Measurements from ENCODE around the gene NCAM1.
A peak's percentile ranks its signal among the peaks of the same experiment; 100 is the strongest.
"Not testable (repeated sequence)": the region's sequence is repeated elsewhere in the genome, so short reads cannot be mapped to it uniquely, and the experiment has no call there.

Gene NCAM1

GRCh38 chr11:112961146-112961668 lies at the start of gene NCAM1:
Gene NCAM1 (plus strand): TSS chr11:112961420.
- peaks cover 20% of the 10 kb centered on the region for H3K4me1 Mint-ChIP-seq
- no peaks in the 10 kb centered on the region for H3K36me3 Mint-ChIP-seq
- DNase-seq (ENCODE audit: low spot score in 2 of 2): peak; percentile 5 to 51
- H3K27ac Mint-ChIP-seq: peak within 1 kb of the TSS; percentile 50
- ATAC-seq: peak; percentile 55
- H3K9me3 Mint-ChIP-seq: no peaks in the 10 kb centered on the region
- H3K4me3 Mint-ChIP-seq: peak within 1 kb of the TSS; percentile 79

GRCh38 chr11:112922606-112923005 lies 38.6 kb upstream of the NCAM1 start:
- H3K4me1 Mint-ChIP-seq: no peaks in the 10 kb centered on the region
- H3K27ac Mint-ChIP-seq: no peak overlapping the region
- no peak for DNase-seq (ENCODE audit: low spot score in 2 of 2)
- H3K4me3 Mint-ChIP-seq: no peak overlapping the region
- no peaks in the 10 kb centered on the region for H3K9me3 Mint-ChIP-seq
- no peak for ATAC-seq
- no peaks in the 10 kb centered on the region for H3K36me3 Mint-ChIP-seq

GRCh38 chr11:112924836-112925235 lies 36.4 kb upstream of the NCAM1 start:
- not testable (repeated sequence) for H3K9me3 Mint-ChIP-seq; H3K27ac Mint-ChIP-seq; DNase-seq (ENCODE audit: low spot score in 2 of 2); H3K4me3 Mint-ChIP-seq; H3K4me1 Mint-ChIP-seq; ATAC-seq; H3K36me3 Mint-ChIP-seq

GRCh38 chr11:112925516-112926310 lies 35.5 kb upstream of the NCAM1 start:
- Mint-ChIP-seq H3K9me3 (no peaks in the 10 kb centered on the region), H3K4me1 (no peaks in the 10 kb centered on the region), H3K4me3 (no peak overlapping the region), H3K27ac (no peak overlapping the region), H3K36me3 (no peaks in the 10 kb centered on the region)
- no peak for ATAC-seq
- no peak for DNase-seq (ENCODE audit: low spot score in 2 of 2)

- no peaks in the 10 kb centered on the region for H3K4me1 Mint-ChIP-seq
- H3K36me3 Mint-ChIP-seq: no peaks in the 10 kb centered on the region
- DNase-seq (ENCODE audit: low spot score in 2 of 2): no peak
- H3K27ac Mint-ChIP-seq: no peak overlapping the region
- no peak for ATAC-seq
- no peaks in the 10 kb centered on the region for H3K9me3 Mint-ChIP-seq
- H3K4me3 Mint-ChIP-seq: no peak overlapping the region
These were observed 33.1 kb upstream of the NCAM1 start for GRCh38 chr11:112928136-112928535.

- no peaks in the 10 kb centered on the region for H3K9me3 Mint-ChIP-seq
- no peak overlapping the region for H3K27ac Mint-ChIP-seq
- no peaks in the 10 kb centered on the region for H3K36me3 Mint-ChIP-seq
- no peak overlapping the region for H3K4me3 Mint-ChIP-seq
- H3K4me1 Mint-ChIP-seq: no peaks in the 10 kb centered on the region
- ATAC-seq (no peak), DNase-seq (ENCODE audit: low spot score in 2 of 2) (no peak)
These were observed 31.8 kb upstream of the NCAM1 start for GRCh38 chr11:112929432-112929831.

GRCh38 chr11:112931703-112932102 lies 29.5 kb upstream of the NCAM1 start:
- no peaks in the 10 kb centered on the region for H3K9me3 Mint-ChIP-seq
- no peak overlapping the region for H3K27ac Mint-ChIP-seq
- ATAC-seq: no peak
- no peak overlapping the region for H3K4me3 Mint-ChIP-seq
- no peaks in the 10 kb centered on the region for H3K36me3 Mint-ChIP-seq
- no peak for DNase-seq (ENCODE audit: low spot score in 2 of 2)
- no peaks in the 10 kb centered on the region for H3K4me1 Mint-ChIP-seq

GRCh38 chr11:112932593-112932992 lies 28.6 kb upstream of the NCAM1 start:
- ATAC-seq: no peak
- no peak for DNase-seq (ENCODE audit: low spot score in 2 of 2)
- H3K27ac Mint-ChIP-seq: no peak overlapping the region
- H3K4me1 Mint-ChIP-seq: no peaks in the 10 kb centered on the region
- H3K9me3 Mint-ChIP-seq: no peaks in the 10 kb centered on the region
- H3K4me3 Mint-ChIP-seq: no peak overlapping the region
- no peaks in the 10 kb centered on the region for H3K36me3 Mint-ChIP-seq

- Mint-ChIP-seq H3K36me3 (no peaks in the 10 kb centered on the region), H3K4me3 (no peak overlapping the region), H3K9me3 (no peaks in the 10 kb centered on the region), H3K4me1 (no peaks in the 10 kb centered on the region), H3K27ac (no peak overlapping the region)
- no peak for DNase-seq (ENCODE audit: low spot score in 2 of 2)
- ATAC-seq: no peak
These were observed 27.2 kb upstream of the NCAM1 start for GRCh38 chr11:112933970-112934369.

GRCh38 chr11:112941104-112941503 lies 20.1 kb upstream of the NCAM1 start:
- DNase-seq (ENCODE audit: low spot score in 2 of 2) (no peak), ATAC-seq (no peak)
- Mint-ChIP-seq H3K36me3 (no peaks in the 10 kb centered on the region), H3K9me3 (no peaks in the 10 kb centered on the region), H3K4me1 (no peaks in the 10 kb centered on the region), H3K27ac (no peak overlapping the region), H3K4me3 (no peak overlapping the region)

- ATAC-seq (no peak), DNase-seq (ENCODE audit: low spot score in 2 of 2) (no peak)
- H3K4me1 Mint-ChIP-seq: no peaks in the 10 kb centered on the region
- no peak overlapping the region for H3K27ac Mint-ChIP-seq
- H3K4me3 Mint-ChIP-seq: no peak overlapping the region
- no peaks in the 10 kb centered on the region for H3K36me3 Mint-ChIP-seq
- no peaks in the 10 kb centered on the region for H3K9me3 Mint-ChIP-seq
These were observed 18.1 kb upstream of the NCAM1 start for GRCh38 chr11:112942966-112943643.

GRCh38 chr11:112946866-112947265 lies 14.4 kb upstream of the NCAM1 start:
- H3K9me3 Mint-ChIP-seq: no peaks in the 10 kb centered on the region
- DNase-seq (ENCODE audit: low spot score in 2 of 2) (no peak), ATAC-seq (no peak)
- H3K27ac Mint-ChIP-seq: no peak overlapping the region
- no peak overlapping the region for H3K4me3 Mint-ChIP-seq
- no peaks in the 10 kb centered on the region for H3K36me3 Mint-ChIP-seq
- no peaks in the 10 kb centered on the region for H3K4me1 Mint-ChIP-seq

GRCh38 chr11:112949781-112950575 lies 11.2 kb upstream of the NCAM1 start:
- Mint-ChIP-seq H3K4me3 (no peak overlapping the region), H3K36me3 (no peaks in the 10 kb centered on the region), H3K27ac (no peak overlapping the region), H3K4me1 (no peaks in the 10 kb centered on the region), H3K9me3 (no peaks in the 10 kb centered on the region)
- no peak for ATAC-seq
- no peak for DNase-seq (ENCODE audit: low spot score in 2 of 2)

- DNase-seq (ENCODE audit: low spot score in 2 of 2) (no peak), ATAC-seq (no peak)
- H3K4me3 Mint-ChIP-seq: no peak overlapping the region
- no peaks in the 10 kb centered on the region for H3K36me3 Mint-ChIP-seq
- no peak overlapping the region for H3K27ac Mint-ChIP-seq
- H3K4me1 Mint-ChIP-seq: peaks cover 20% of the 10 kb centered on the region
- no peaks in the 10 kb centered on the region for H3K9me3 Mint-ChIP-seq
These were observed 2.5 kb upstream of the NCAM1 start for GRCh38 chr11:112958670-112959069.

- peak; percentile 58 for ATAC-seq
- no peak for DNase-seq (ENCODE audit: low spot score in 2 of 2)
- H3K27ac Mint-ChIP-seq: peak overlapping the region; percentile 50
- peaks cover 20% of the 10 kb centered on the region for H3K4me1 Mint-ChIP-seq
- H3K36me3 Mint-ChIP-seq: no peaks in the 10 kb centered on the region
- peak overlapping the region; percentile 79 for H3K4me3 Mint-ChIP-seq
- no peaks in the 10 kb centered on the region for H3K9me3 Mint-ChIP-seq
These were observed 745 bp downstream of the NCAM1 start for GRCh38 chr11:112961751-112962578.
